PFSK-1 (cell line): ENCODE data around the gene GRIP1.

Experiments used
- POLR2AphosphoS5 ChIP-seq: IDR thresholded peaks from 2 replicates; pipeline ENCODE4 v1.6.1; 2012; ENCODE audit warnings: low read depth, mild to moderate bottlenecking, control low read depth, low read length, moderate library complexity
- REST ChIP-seq, 2 experiments: IDR thresholded peaks; 2 replicates each; pipeline versions ENCODE4 v1.6.1 to v1.8.0; 2011 to 2012; ENCODE audit warnings: low read depth in 2 of 2, low read length in 2 of 2, control low read depth in 1 of 2, inconsistent platforms in 1 of 2, mild to moderate bottlenecking in 1 of 2, moderate library complexity in 1 of 2; ENCODE audit not compliant: insufficient read depth in 1 of 2
- SIN3A ChIP-seq: IDR thresholded peaks from 2 replicates; pipeline ENCODE4 v1.6.1; 2012; ENCODE audit warnings: mild to moderate bottlenecking, low read length, moderate library complexity, borderline replicate concordance; ENCODE audit not compliant: insufficient read depth

- TF ChIP-seq SIN3A, result no peak
- TF ChIP-seq POLR2AphosphoS5, result no peak
- TF ChIP-seq REST (IDR thresholded peaks at IDR 0.05; ENCODE audit: insufficient read depth in 1 of 2, low read depth in 2 of 2, low read length in 2 of 2), result no peak
Measured at GRCh38 chr12:66493819-66494218, 185.1 kb downstream of the GRIP1 start.
